GM23248 (cell line): Measurements from ENCODE around the gene CMTM6. TPM values are rescaled to one million over a fixed set of nuclear protein-coding genes. Genes with fewer than 3 reads are reported as not detected.

Experiments used
- DNase-seq: peaks from one replicate; pipeline ENCODE4 v3.0.0-alpha.2; 2015
- H2AFZ ChIP-seq: fragments of 200-600 bp; sonication (generic); 2 replicates; pipeline ENCODE4 v1.6.1; 2016; ENCODE audit warnings: antibody characterized with exemption
- H3F3A ChIP-seq: fragments of 200-600 bp; sonication (generic); 2 replicates; pipeline ENCODE4 v1.6.1; 2016; ENCODE audit warnings: mild to moderate bottlenecking, antibody characterized with exemption, mixed run types; ENCODE audit not compliant: insufficient read depth
- H3K27ac ChIP-seq: fragments of 200-600 bp; sonication (generic); 2 replicates; pipeline ENCODE4 v1.5.1; 2016; ENCODE audit warnings: mild to moderate bottlenecking
- H3K27me3 ChIP-seq: fragments of 200-600 bp; sonication (generic); replicated peaks from 2 replicates; pipeline ENCODE4 v1.6.1; 2016; ENCODE audit warnings: mild to moderate bottlenecking; ENCODE audit not compliant: insufficient read depth
- H3K36me3 ChIP-seq: fragments of 200-600 bp; sonication (generic); 2 replicates; pipeline ENCODE4 v1.6.1; 2016; ENCODE audit warnings: low read depth, mild to moderate bottlenecking
- H3K4me1 ChIP-seq: fragments of 200-600 bp; sonication (generic); 2 replicates; pipeline ENCODE4 v1.6.1; 2016; ENCODE audit warnings: mild to moderate bottlenecking; ENCODE audit not compliant: insufficient read depth
- H3K4me2 ChIP-seq: fragments of 200-600 bp; sonication (generic); one replicate; pipeline ENCODE4 v1.6.1; 2016; ENCODE audit warnings: mild to moderate bottlenecking; ENCODE audit not compliant: unreplicated experiment
- H3K4me3 ChIP-seq: fragments of 200-600 bp; sonication (generic); 2 replicates; pipeline ENCODE4 v1.5.1; 2016; ENCODE audit warnings: mild to moderate bottlenecking
- H3K79me2 ChIP-seq: fragments of 200-600 bp; sonication (generic); 2 replicates; pipeline ENCODE4 v1.6.1; 2016; ENCODE audit warnings: mild to moderate bottlenecking; ENCODE audit not compliant: insufficient read depth
- H3K9ac ChIP-seq: fragments of 200-600 bp; sonication (generic); 2 replicates; pipeline ENCODE4 v1.6.1; 2016; ENCODE audit warnings: mild to moderate bottlenecking
- H3K9me2 ChIP-seq: fragments of 200-600 bp; sonication (generic); 2 replicates; pipeline ENCODE4 v1.6.1; 2016; ENCODE audit warnings: mixed run types, mild to moderate bottlenecking, moderate library complexity; ENCODE audit not compliant: insufficient read depth
- H3K9me3 ChIP-seq: fragments of 200-600 bp; sonication (generic); one replicate; pipeline ENCODE4 v1.6.1; 2017; ENCODE audit warnings: low read depth
- H4K20me1 ChIP-seq: fragments of 200-600 bp; sonication (generic); 2 replicates; pipeline ENCODE4 v1.6.0; 2016; ENCODE audit not compliant: insufficient read depth
- EZH2 ChIP-seq: fragments of 200-600 bp; sonication (generic); IDR thresholded peaks from 2 replicates; pipeline ENCODE4 v1.6.1; 2018; ENCODE audit warnings: antibody characterized with exemption, mild to moderate bottlenecking; ENCODE audit not compliant: insufficient read depth, poor library complexity, severe bottlenecking
- EZH2phosphoT487 ChIP-seq: fragments of 200-600 bp; sonication (generic); IDR thresholded peaks from 2 replicates; pipeline ENCODE4 v1.6.1; 2018; ENCODE audit warnings: antibody characterized with exemption, moderate library complexity, mild to moderate bottlenecking, low read depth; ENCODE audit not compliant: insufficient read depth
- WGBS, 2 experiments: methylation state at CpG; one replicate each; pipeline ENCODE4 v1.1.6; 2015 to 2017; ENCODE audit warnings: low lambda C conversion rate in 2 of 2, low coverage in 1 of 2; ENCODE audit errors: missing lambda C conversion rate in 2 of 2; 5-methylcytosine and 5-hydroxymethylcytosine counted together
- in situ Hi-C: fragments of 300-500 bp; cut with MboI; formaldehyde crosslinking; loops from 2 replicates; pipeline ENCODE4 v1.15.0; 2020
- polyA plus RNA-seq: library from polyadenylated mRNA; unstranded; fragments of >200 nt; fragmentation: Nextera tagmentation; extraction: Ambion mirVana; gene quantifications from 2 replicates; pipeline ENCODE4 v1.2.1, GENCODE V29; 2016
- total RNA-seq: library from RNA; depleted of rRNA; stranded (reverse); fragments of >200 nt; shearing (Covaris generic); gene quantifications from 2 replicates; pipeline ENCODE4 v1.2.3, GENCODE V29; 2014

CMTM6 gene
- total and polyA plus RNA-seq, 2 experiments from 2014 or later, result 78.6 to 104 TPM

DNA sequence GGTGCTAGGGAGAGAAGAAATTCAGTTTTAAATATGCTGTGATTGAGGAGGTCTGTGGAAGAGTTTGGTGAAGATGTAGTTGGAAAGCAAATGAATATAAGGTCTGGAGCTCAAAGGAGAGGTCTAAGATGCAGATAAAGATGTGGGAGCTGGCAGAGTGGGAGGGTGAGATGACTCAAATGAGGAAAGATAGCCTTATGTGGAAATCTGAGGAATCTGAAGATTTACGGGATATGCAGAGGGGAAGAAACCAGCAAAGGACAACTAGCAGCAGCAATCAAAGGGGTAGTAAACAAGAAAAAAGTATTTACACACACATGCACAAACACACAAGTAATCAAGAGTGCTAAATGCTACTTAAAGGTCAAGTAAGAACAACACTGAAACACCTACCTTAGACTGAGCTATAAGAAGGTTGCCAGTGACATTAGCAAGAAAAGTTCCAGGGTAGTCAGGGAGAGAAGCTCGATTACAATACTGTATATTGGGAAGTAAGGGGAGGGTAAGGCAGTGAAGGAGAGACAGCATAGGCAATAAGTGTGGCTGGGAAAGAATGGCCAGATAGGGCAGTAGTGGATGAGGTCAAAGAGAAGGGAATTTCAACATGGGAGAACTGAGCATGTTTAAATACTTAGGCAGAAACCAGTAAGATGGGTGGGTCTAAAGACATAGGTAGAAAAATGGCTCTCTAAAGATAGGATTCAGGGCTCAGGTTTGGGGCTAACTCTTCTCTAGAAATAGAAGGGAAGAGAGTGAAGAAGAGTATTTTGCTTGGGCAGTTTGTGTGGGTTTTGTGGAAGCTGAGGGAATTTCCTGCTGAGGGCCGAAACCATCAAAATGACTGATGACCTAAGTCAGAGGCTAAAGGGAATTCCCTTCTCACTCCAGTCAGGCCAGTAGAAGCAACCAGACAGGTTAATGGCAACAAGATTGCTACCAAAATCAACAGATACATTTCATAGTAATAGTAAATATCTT is 8.9 kb downstream of the CMTM6 start:
- no peaks in the 10 kb centered on the region; the same call in 1 of the 2 replicates for H4K20me1 ChIP-seq
- H3K9me3 ChIP-seq, result no peaks in the 10 kb centered on the region
- H3K79me2 ChIP-seq, result peaks cover 79% of the 10 kb centered on the region
- 91 to 98% methylated on average over 3 of the region's 3 CpGs for WGBS, 2 experiments
- no peak overlapping the region for H2AFZ ChIP-seq
- H3K4me1 ChIP-seq, result peaks cover 14% of the 10 kb centered on the region
- in situ Hi-C loops, result no loop called here
- peak overlapping the region; percentile 39 for H3K4me2 ChIP-seq
- H3K9ac ChIP-seq, result no peak overlapping the region
- H3K27ac ChIP-seq, result no peak overlapping the region
- H3K36me3 ChIP-seq, result 0 out of 2 replicates have a peak, but pooled peaks cover 4% of the 10 kb centered on the region
- H3K4me3 ChIP-seq, result no peak overlapping the region
- peak; percentile 15 for DNase-seq
- H3K27me3 ChIP-seq, result no peaks in the 10 kb centered on the region
- peaks cover 8% of the 10 kb centered on the region for H3F3A ChIP-seq
- TF ChIP-seq EZH2, result no peak
- no peak for TF ChIP-seq EZH2phosphoT487
- H3K9me2 ChIP-seq, result no peaks in the 10 kb centered on the region

- H2AFZ ChIP-seq, result no peak overlapping the region
- H3F3A ChIP-seq, result peaks cover 8% of the 10 kb centered on the region
- peaks cover 14% of the 10 kb centered on the region for H3K4me1 ChIP-seq
- no peak overlapping the region for H3K9ac ChIP-seq
- no peak overlapping the region for H3K27ac ChIP-seq
- 24 to 43% methylated on average over 3 of the region's 3 CpGs for WGBS, 2 experiments
- no peaks in the 10 kb centered on the region; the same call in 1 of the 2 replicates for H4K20me1 ChIP-seq
- H3K36me3 ChIP-seq, result peaks cover 5% of the 10 kb centered on the region; the same call in 1 of the 2 replicates
- in situ Hi-C loops, result no loop called here
- no peak overlapping the region for H3K4me3 ChIP-seq
- peak overlapping the region; percentile 39 for H3K4me2 ChIP-seq
- TF ChIP-seq EZH2 (no peak), EZH2phosphoT487 (no peak)
- H3K79me2 ChIP-seq, result peaks cover 70% of the 10 kb centered on the region
- H3K9me3 ChIP-seq, result no peaks in the 10 kb centered on the region
- no peaks in the 10 kb centered on the region for H3K27me3 ChIP-seq
- peak; percentile 52 for DNase-seq
- no peaks in the 10 kb centered on the region for H3K9me2 ChIP-seq
Observed at GRCh38 chr3:32492684-32493436, 9.8 kb downstream of the CMTM6 start.

DNA sequence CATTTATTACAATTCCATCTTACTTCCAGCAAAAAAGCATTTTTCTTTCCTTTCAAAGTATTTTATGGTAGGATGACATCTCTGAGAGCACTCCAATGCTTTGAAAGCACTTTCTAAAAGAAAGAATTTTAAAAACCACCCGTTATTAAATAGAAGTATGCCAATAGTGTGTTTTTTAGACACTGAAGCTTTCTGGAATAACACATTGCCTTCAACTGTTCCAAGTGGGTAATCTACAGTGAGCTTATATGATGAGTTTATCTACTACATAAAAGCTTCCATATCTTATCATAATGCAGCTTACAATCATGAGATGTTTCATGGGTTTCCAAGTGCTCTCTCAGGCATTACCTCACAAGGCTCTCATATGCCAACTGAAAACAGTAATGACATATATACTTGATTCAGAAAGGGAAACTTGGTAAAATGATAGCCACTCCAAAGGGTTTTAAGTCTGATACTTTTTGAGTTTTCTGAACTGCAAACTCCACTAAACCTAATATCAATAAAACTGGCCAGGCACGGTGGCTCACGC is 14.1 kb downstream of the CMTM6 start:
- Histone ChIP-seq H3K27ac (no peak overlapping the region), H3K9ac (no peak overlapping the region), H3K4me1 (peaks cover 11% of the 10 kb centered on the region), H3K4me3 (no peak overlapping the region), H2AFZ (no peak overlapping the region), H3K79me2 (peaks cover 29% of the 10 kb centered on the region), H3K27me3 (no peaks in the 10 kb centered on the region), H3K36me3 (peaks cover 35% of the 10 kb centered on the region), H3K4me2 (no peak overlapping the region), H3F3A (peaks cover 5% of the 10 kb centered on the region), H3K9me2 (no peaks in the 10 kb centered on the region), H4K20me1 (no peaks in the 10 kb centered on the region; the same call in 1 of the 2 replicates), H3K9me3 (no peaks in the 10 kb centered on the region)
- 50 to 57% methylated on average over 3 of the region's 3 CpGs for WGBS, 2 experiments
- in situ Hi-C loops, result no loop called here
- TF ChIP-seq EZH2 (no peak), EZH2phosphoT487 (no peak)
- DNase-seq, result no peak
